Measurements from ENCODE around the gene HYAL4. TPM values are rescaled to one million over a fixed set of nuclear protein-coding genes. Genes with fewer than 3 reads are reported as not detected.

The HYAL4 gene
- total and polyA plus RNA-seq, 2 of the 13 experiments (the other 11 are each of a cell fraction or from before 2014, with no cell fraction given): not detected

GRCh38 chr7:123865517-123866117 is 20.6 kb downstream of the HYAL4 start:
- in situ Hi-C loops (cut with HindIII; ENCODE audit: extremely low pct_ligation_motif_present, low pct_unique_long_range_greater_than_20kb) (loop anchor here (10.0 kb wide), 1 partner anchor 231 kb away; no protein-coding TSS in a partner anchor), intact Hi-C loops (cut with micrococcal nuclease; ENCODE audit: unreplicated experiment) (loop anchor here (1.0 to 2.0 kb wide), 3 partner anchors 67 to 230 kb away; no protein-coding TSS in a partner anchor)
- POLR2A ChIA-PET: no interaction called here
- no peaks in the 10 kb centered on the region for H3K79me2 ChIP-seq (ENCODE audit: insufficient read depth, low read length)
- TF ChIP-seq SMAD3 (CRISPR knock-in tag; IDR thresholded peaks at IDR 0.05) (no peak), SETDB1 (CRISPR knock-in tag; IDR thresholded peaks at IDR 0.05; ENCODE audit: borderline replicate concordance) (no peak), STAG1 (CRISPR knock-in tag; IDR thresholded peaks at IDR 0.05) (peak; percentile 70), SMC3 (IDR thresholded peaks at IDR 0.05; ENCODE audit: low read length) (peak; percentile 91), MIXL1 (CRISPR knock-in tag; IDR thresholded peaks at IDR 0.05) (0 out of 2 replicates have a peak, but pooled peaks have one; percentile 32), HNRNPK (IDR thresholded peaks at IDR 0.05; ENCODE audit: low read depth, low read length, poor library complexity, severe bottlenecking) (no peak), CTCF (CRISPR knock-in tag; IDR thresholded peaks at IDR 0.05) (peak; percentile 77), ATF3 (CRISPR knock-in tag; IDR thresholded peaks at IDR 0.05) (no peak), HCFC1 (IDR thresholded peaks at IDR 0.05; ENCODE audit: low read depth, low read length) (no peak), RAD21 (CRISPR knock-in tag; IDR thresholded peaks at IDR 0.05) (peak; percentile 55; the same call in 1 of the 2 replicates), PTBP1 (IDR thresholded peaks at IDR 0.05; ENCODE audit: low read depth, low read length, poor library complexity, severe bottlenecking) (no peak), PHB2 (IDR thresholded peaks at IDR 0.05; ENCODE audit: partially characterized antibody) (no peak)
- no peaks in the 10 kb centered on the region for H3K9me3 ChIP-seq (ENCODE audit: low read length)
- WGBS (ENCODE audit: low lambda C conversion rate): 0% methylated on average over 3 of the region's 3 CpGs
- no peak overlapping the region for H3K4me2 ChIP-seq (ENCODE audit: low read depth, low read length)
- H3K4me1 ChIP-seq (ENCODE audit: insufficient read depth, low read length): no peaks in the 10 kb centered on the region
- no TSS peak for BruUV-seq (replicated peaks)
- no peak overlapping the region for H3K4me3 ChIP-seq (replicated peaks in 1 of 3; ENCODE audit: insufficient read depth in 1 of 3, low read depth in 2 of 3, low read length in 3 of 3)
- peak; percentile 62 for DNase-seq (ENCODE audit: low spot score)
- H3K27me3 ChIP-seq (ENCODE audit: control insufficient read depth in 1 of 2, insufficient read depth in 2 of 2, low read length in 2 of 2): no peaks in the 10 kb centered on the region
- peak; percentile 73 for FAIRE-seq
- peak; percentile 91 for ATAC-seq
- no peaks in the 10 kb centered on the region for H4K20me1 ChIP-seq (ENCODE audit: insufficient read depth, low read length)
- no peak overlapping the region for H3K9ac ChIP-seq (ENCODE audit: insufficient read depth, low read depth, low read length)
- H3K36me3 ChIP-seq (replicated peaks in 1 of 2; ENCODE audit: control insufficient read depth in 1 of 2, insufficient read depth in 2 of 2, low read length in 2 of 2): no peaks in the 10 kb centered on the region
- CTCF ChIA-PET (ENCODE audit: low intra/inter-chr PET ratio, low total read pairs): interaction anchor here (0.6 to 2.3 kb wide), 7 partner anchors 68 to 372 kb away, joined by 3 to 22 read pairs (median 5); no protein-coding TSS in a partner anchor
- H2AFZ ChIP-seq (ENCODE audit: low read length): no peak overlapping the region
- no peak overlapping the region for H3K27ac ChIP-seq (ENCODE audit: extremely low read length, insufficient read depth, low read length)
